Right ventricle myocardium superior (tissue), 1 donor: ENCODE measurements around the gene MID2. TPM values are rescaled to one million over a fixed set of nuclear protein-coding genes. Genes with fewer than 3 reads are reported as not detected.
"Not testable (repeated sequence)": the region's sequence is repeated elsewhere in the genome, so short reads cannot be mapped to it uniquely, and the experiment has no call there.

Experiments
- ATAC-seq: fragments of 200-7000 bp; cut with Tn5 transposase; one replicate; pipeline ENCODE4 v1.9.1; 2020; ENCODE audit warnings: mild to moderate bottlenecking; ENCODE audit not compliant: poor library complexity
- DNase-seq: peaks from one replicate; pipeline ENCODE4 v3.0.0-alpha.2; 2020
- intact Hi-C: fragments of 100-400 bp; cut with DNase I; formaldehyde crosslinking; loops from one replicate; pipeline ENCODE4 v1.11.2; 2022
- total RNA-seq: library from RNA; stranded (reverse); fragmentation: NEBNext Ultra II Directional; extraction: Animal tissue kit (Norgen Biotek cat#: 25700); gene quantifications from one replicate; pipeline ENCODE4 v1.2.1, GENCODE V29; 2021
- donor health status: DM: no; HTN: yes; CAD: no; lungs with severe emphysema.

MID2 gene
- total RNA-seq, 1 donor from 2014 or later: 6.2 TPM

GRCh38 chrX:107905366-107905765, 79.7 kb downstream of the MID2 start:
- ATAC-seq (no peak), DNase-seq (no peak)
- intact Hi-C loops: no loop called here

DNA sequence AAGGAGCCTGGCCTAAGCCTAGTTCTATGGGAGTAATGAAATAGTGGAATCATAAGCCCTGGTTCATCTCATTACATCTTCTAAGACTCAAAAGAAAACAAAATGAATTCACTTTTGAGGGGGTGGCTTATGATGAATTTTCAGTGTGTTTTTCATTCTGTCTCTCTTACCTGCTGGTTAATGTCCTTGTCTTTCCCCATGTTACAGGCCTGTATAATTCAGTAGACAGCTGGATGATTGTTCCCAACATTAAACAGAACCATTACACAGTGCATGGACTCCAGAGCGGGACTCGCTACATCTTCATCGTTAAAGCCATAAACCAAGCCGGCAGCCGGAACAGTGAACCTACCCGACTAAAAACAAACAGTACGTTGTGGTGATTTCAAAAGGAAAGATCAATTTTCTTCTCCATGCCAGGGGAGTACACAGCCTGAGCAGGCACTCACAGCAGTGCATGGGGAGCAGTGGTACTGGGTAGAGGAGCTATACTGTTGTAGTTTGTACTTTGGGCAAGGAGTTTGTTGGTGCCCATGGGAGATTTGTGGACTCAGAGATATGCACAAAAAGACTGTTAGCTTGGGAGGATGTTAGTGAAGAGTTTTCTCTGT, 98.6 kb downstream of the MID2 start:
- DNase-seq (no peak), ATAC-seq (no peak)
- intact Hi-C loops: no loop called here

- no peak for DNase-seq
- intact Hi-C loops: no loop called here
- ATAC-seq: no peak
Measured at GRCh38 chrX:107934262-107934661, 108.6 kb downstream of the MID2 start.

GRCh38 chrX:107935200-107935599, 109.5 kb downstream of the MID2 start:
- intact Hi-C loops: no loop called here
- ATAC-seq (no peak), DNase-seq (no peak)

DNA sequence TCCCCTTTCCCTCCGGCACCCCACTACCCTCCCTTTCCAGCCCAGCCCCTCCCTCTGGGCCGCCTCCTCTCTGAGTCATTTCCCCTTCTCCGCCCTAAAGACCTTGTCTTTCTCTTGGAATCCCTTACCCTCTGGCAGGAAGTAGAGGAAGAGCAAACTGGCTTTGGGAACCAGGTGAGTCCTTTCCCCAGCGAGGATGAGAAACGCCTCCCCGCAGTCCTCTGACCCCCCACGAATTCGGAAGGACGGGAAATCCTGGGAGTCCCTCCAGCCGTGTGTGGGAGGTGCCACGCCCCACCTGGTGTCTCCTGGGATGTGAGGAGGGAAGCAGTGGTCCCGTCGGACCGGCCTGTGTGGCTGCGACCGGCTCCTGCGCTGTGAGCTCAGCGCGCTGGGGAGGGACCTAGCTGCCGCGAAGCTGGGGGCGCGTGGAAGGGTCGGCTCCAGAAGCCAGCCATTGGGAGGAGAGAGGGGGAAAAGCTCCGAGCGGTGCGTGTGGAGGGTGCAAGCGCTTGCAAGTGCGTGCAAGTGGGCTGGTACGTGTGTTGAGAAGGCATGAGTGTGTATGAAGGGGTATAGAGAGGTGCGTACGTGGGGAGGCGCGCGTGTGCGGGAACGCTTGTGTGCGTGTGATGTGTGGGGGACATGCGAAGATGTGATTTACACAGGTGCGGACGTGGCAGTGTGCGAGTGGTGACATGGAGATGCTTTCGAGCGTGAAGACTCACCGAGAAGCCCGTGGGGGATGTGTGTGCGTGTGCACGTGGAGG, 110.2 kb downstream of the MID2 start:
- ATAC-seq (no peak), DNase-seq (no peak)
- intact Hi-C loops: no loop called here

DNA sequence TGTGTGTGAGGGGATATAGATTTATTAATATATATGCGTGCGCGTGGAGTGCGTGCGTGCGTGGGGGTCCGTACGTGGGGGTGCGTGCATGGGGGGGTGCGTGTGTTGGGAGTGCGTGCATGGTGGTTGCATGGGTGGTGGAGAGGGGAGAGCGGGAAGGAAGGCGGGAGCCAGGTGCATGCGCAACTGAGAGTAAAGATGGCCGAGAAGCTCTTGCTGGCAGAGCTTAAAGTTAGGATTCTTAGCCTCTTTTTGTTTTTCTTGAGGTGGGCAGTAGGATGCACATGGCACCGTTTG, 110.7 kb downstream of the MID2 start:
- ATAC-seq: no peak
- no peak for DNase-seq
- intact Hi-C loops: no loop called here

- DNase-seq: no peak
- intact Hi-C loops: no loop called here
- no peak for ATAC-seq
Measured at GRCh38 chrX:107940095-107940494, 114.4 kb downstream of the MID2 start.

DNA sequence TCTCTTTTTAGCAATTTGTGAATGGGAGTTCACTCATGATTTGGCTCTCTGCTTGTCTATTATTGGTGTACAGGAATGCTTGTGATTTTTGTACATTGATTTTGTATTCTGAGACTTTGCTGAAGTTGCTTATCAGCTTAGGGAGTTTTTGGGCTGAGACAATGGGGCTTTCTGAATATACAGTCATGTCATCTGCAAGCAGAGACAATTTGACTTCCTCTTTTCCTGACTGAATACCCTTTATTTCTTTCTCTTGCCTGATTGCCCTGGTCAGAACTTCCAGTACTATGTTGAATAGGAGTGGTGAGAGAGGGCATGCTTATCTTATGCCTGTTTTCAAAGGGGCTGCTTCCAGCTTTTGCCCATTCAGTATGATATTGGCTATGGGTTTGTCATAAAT, 129.7 kb downstream of the MID2 start:
- DNase-seq, intact Hi-C loops, ATAC-seq: not testable (repeated sequence)

DNA sequence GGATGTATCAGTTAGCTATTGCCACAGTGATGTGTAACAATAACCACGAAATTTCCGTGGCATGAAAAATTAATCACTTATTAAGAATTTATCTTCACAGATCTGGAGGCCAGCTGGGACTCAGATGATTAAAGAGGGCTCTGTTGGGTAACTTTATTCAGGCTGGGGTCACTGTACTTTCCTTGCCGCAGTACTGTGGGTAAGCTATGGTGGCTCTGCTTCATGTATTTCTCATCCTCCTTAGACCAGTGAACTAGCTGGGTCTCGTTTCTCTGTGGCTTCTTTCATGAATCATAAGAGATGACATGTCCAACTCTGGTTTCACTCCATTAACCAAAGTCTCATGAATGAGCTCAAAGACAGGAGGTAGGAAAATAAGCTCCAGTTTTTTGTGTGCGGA, 143.0 kb downstream of the MID2 start:
- no peak for DNase-seq
- intact Hi-C loops: no loop called here
- ATAC-seq: no peak

GRCh38 chrX:107970073-107970472, 144.4 kb downstream of the MID2 start:
- ATAC-seq: no peak
- no peak for DNase-seq
- intact Hi-C loops: no loop called here

GRCh38 chrX:107971636-107972035, 146.0 kb downstream of the MID2 start:
- ATAC-seq: no peak
- intact Hi-C loops: no loop called here
- DNase-seq: no peak

Other genes starting within 250 kb of the MID2 start
- 20.7 TPM for gene PRPS1, start 197.4 kb upstream of the MID2 start, total RNA-seq
- 66.4 TPM for gene TSC22D3, start 50.1 kb upstream of the MID2 start, total RNA-seq
- gene NCBP2L, start 48.1 kb upstream of the MID2 start, total RNA-seq: not detected
- not detected for gene TEX13B, start 156.5 kb downstream of the MID2 start, total RNA-seq
- not detected for gene VSIG1, start 219.2 kb downstream of the MID2 start, total RNA-seq